ENCODE results near the gene ELANE.
"Not testable (repeated sequence)": the region's sequence is repeated elsewhere in the genome, so short reads cannot be mapped to it uniquely, and the experiment has no call there.

Gene ELANE

DNA sequence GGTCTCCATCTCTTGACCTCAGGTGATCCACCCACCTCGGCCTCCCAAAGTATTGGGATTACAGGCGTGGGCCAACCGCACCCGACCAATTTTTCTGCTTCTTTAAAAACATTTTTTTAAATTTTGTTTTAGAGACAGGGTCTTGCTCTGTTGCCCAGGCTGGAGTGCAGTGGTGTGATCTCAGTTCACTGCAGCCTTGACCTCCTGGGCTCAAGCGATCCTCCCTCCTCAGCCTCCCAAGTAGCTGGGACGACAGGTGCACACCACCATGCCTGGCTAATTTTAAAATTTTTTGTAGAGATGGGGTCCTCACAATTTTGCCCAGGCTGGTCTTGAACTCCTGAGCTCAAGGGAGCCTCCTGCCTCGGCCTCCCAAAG is 9.3 kb upstream of the ELANE start:
- not testable (repeated sequence) for DNase-seq (ENCODE audit: low read depth)

DNA sequence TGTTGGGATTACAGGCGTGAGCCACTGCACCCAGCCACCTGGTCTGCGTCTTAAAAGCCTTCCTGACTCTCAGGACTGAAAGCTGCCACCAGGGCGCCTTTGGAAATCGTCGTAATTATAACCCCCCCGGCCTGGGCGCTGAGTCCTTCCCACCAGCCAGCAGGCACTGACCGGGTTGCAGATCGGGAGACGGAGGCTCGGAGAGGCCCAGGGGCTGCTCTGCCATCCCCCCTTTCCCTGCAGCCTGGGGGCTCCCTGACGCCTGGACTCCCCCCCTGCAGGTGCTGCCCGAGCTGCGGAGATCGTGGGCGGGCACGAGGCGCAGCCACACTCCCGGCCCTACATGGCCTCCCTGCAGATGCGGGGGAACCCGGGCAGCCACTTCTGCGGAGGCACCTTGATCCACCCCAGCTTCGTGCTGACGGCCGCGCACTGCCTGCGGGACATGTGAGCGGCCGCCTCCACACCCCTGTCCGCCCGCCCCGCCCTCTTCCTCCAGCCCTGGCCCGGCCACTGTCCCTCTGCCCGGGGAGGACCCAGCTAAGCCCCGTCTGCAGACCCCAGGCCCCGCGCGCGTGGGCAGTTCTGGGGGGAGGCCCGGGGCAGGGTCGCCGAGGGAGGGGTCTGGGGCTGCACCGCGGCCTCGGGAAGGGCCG is 8.8 kb upstream of the ELANE start:
- DNase-seq (ENCODE audit: low read depth) = no peak

DNA sequence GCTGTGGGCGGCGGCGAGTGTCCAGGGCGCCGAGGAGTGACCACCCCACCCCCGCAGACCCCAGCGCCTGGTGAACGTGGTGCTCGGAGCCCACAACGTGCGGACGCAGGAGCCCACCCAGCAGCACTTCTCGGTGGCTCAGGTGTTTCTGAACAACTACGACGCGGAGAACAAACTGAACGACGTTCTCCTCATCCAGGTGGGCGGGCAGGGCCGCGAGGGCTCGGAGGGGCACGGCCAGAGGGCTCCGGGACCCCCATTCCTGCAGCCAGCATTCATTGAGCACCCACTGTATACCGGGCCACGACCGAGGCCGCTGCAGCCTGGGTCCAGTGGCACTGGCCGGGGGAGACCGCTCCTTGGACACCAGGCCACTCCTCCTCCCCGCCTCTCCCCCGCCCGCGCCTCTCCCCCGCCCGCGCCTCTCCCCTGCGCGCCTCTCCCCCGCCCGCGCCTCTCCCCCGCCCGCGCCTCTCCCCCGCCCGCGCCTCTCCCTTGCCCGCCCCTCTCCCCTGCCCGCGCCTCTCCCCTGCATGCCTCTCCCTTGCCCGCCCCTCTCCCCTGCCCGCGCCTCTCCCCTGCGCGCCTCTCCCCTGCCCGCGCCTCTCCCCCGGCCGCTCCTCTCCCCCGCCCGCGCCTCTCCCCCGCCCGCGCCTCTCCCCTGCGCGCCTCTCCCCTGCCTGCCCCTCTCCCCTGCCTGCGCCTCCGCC is 8.1 kb upstream of the ELANE start:
- no peak for DNase-seq (ENCODE audit: low read depth)

DNA sequence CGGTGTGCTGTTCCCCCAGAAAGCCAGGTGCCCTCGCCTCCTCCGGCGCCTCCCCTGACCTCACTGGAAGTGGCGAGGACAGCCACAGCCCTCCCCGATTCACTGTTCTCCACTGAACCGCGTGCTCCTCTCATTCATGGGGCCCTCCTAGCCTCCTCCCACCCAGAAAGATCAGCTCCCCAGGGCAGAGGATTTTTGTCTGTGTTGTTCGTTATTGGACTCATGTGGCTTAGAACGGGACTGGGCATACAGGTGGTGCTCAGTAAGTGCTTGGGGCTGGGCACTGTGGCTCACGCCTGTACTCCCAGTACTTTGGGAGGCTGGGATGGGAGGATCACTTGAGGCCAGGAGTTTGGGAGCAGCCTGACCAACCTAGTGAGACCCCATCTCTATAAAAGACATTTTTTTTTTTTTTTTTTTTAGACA is 7.5 kb upstream of the ELANE start:
- peak; percentile 24 for DNase-seq (ENCODE audit: low read depth)

GRCh38 chr19:845707-846521 is 6.2 kb upstream of the ELANE start:
- no peak for DNase-seq (ENCODE audit: low read depth)

- DNase-seq (ENCODE audit: low read depth) = no peak
These were observed 3.6 kb upstream of the ELANE start for GRCh38 chr19:848386-848921.

DNA sequence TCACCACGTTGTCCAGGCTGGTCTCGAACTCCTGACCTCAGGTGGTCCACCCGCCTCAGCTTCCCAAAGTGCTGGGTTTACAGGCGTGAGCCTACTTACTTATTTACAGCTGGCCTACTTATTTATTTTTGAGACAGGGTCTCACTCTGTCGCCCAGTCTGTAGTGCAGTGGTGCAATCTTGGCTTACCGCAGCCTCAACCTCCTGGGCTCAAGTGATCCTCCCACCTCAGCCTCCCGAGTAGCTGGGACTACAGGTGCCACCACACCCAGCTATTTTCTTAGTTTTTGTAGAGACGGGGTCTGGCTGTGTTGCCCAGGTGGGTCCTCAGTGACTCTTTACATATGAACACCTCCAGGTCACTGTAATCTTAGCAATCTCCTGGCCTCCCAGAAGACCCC is 2.9 kb upstream of the ELANE start:
- DNase-seq (ENCODE audit: low read depth) = not testable (repeated sequence)

DNA sequence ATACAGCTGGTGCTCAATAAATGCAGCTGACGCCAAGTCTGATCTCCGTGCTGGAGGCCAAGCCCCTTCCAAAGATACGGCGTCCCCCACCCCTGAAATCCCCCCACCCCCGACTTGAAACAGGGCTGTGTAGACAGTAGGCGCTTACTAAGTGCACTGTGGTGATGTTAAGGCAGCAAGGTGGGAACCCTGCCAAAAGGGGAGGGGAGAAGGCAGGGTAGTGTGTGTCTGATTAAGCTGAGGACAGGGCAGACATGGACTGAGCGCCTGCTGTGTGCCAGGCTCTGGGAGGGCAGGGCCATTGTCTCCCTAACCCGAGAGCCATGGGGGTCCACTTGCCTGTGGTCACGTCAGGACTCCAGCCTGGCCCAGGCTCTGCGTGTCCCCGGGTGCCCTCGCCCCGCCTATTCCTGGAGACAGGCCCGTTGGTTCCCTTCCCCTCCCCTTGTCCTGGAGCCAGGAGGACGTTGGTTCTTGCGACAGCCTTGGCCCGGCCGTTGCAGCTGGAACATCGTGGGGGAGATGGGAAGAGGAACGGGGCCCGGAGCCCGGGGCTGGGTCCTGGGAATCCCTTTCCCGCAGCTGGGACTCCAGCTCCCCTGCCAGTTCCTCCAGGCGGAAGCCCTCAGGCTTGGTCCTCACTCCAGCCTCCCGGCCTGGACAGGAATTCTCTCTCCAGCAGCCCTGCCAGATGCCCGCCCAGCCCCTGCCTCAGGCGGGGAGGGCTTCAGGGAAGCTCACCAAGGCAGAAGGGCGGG is 1.7 kb upstream of the ELANE start:
- DNase-seq (ENCODE audit: low read depth) = peak; percentile 87

DNA sequence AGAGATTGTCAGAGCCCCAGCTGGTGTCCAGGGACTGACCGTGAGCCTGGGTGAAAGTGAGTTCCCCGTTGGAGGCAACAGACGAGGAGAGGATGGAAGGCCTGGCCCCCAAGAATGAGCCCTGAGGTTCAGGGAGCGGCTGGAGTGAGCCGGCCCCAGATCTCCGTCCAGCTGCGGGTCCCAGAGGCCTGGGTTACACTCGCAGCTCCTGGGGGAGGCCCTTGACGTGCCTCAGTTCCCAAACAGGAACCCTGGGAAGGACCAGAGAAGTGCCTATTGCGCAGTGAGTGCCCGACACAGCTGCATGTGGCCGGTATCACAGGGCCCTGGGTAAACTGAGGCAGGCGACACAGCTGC is 1.1 kb upstream of the ELANE start:
- DNase-seq (ENCODE audit: low read depth) = no peak

DNA sequence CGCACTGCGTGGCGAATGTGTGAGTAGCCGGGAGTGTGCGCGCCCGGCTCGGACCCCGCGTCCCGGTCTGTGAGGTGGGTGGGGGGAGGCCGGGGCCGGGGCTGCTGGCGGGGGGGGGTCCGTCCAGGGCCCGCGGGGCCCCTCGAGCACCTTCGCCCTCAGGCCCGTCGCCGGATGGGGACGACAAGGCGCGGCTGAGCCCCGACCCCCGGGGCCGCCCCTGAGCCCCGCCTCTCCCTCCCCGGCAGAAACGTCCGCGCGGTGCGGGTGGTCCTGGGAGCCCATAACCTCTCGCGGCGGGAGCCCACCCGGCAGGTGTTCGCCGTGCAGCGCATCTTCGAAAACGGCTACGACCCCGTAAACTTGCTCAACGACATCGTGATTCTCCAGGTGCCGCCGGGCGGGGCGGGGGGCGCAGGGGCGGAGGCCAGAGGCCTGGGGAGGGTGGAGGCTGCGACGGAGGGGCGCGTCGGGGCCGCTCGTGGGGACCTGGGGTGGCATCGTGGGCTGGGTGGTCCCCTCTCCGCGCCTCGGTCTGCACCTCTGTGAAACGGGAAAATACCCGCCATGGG is 997 bp downstream of the ELANE start:
- no peak for DNase-seq (ENCODE audit: low read depth)

DNA sequence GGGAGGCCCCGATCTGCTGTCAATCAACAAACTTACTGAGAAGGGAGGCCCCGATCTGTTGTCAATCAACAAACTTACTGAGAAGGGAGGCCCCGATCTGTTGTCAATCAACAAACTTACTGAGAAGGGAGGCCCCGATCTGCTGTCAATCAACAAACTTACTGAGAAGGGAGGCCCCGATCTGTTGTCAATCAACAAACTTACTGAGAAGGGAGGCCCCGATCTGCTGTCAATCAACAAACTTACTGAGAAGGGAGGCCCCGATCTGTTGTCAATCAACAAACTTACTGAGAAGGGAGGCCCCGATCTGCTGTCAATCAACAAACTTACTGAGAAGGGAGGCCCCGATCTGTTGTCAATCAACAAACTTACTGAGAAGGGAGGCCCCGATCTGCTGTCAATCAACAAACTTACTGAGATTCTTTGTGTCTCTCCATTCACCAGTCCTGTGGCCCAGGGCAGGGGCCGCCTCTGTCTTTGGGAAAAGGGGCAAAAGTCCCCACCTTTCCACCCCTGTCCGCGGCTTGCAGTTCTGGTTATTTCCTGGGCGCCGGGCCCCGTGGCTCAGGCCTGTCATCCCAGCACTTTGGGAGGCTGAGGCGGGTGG is 1.6 kb downstream of the ELANE start:
- not testable (repeated sequence) for DNase-seq (ENCODE audit: low read depth)

DNA sequence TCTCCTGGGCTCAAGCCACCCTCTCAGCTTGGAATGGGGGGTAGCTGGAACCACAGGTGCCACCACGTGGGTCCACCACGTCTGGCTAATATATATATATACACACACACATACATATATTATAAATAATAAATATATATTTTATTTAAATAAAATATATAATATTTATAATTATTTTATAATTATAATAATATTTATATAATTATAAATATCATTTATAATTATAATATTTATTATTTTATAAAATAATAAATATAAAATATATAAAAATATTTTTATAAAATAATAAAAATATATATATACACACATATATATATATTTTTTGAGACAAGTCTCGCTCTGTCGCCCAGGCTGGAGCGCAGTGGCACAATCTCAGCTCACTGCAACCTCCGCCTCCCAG is 2.4 kb downstream of the ELANE start:
- DNase-seq (ENCODE audit: low read depth) = no peak

- no peak for DNase-seq (ENCODE audit: low read depth)
These were observed 3.0 kb downstream of the ELANE start for GRCh38 chr19:855142-855541.

DNA sequence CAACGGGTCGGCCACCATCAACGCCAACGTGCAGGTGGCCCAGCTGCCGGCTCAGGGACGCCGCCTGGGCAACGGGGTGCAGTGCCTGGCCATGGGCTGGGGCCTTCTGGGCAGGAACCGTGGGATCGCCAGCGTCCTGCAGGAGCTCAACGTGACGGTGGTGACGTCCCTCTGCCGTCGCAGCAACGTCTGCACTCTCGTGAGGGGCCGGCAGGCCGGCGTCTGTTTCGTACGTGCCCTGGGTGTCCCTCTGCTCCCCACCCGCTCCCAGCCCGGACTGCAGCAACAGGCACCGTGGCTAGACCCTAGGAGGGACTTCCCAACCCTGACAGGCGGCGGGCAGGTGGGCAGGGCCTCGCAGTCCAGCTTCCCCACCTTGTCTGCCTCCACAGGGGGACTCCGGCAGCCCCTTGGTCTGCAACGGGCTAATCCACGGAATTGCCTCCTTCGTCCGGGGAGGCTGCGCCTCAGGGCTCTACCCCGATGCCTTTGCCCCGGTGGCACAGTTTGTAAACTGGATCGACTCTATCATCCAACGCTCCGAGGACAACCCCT is 3.5 kb downstream of the ELANE start:
- DNase-seq (ENCODE audit: low read depth) = no peak

GRCh38 chr19:858284-858683 is 6.2 kb downstream of the ELANE start:
- no peak for DNase-seq (ENCODE audit: low read depth)

- no peak for DNase-seq (ENCODE audit: low read depth)
These were observed 7.1 kb downstream of the ELANE start, which contains the start of gene CFD for GRCh38 chr19:858868-859843. Gene CFD (plus strand): TSS chr19:859664. CDS start chr19:859690, 26 bp downstream.

GRCh38 chr19:861141-861755 is 9.1 kb downstream of the ELANE start:
- DNase-seq (ENCODE audit: low read depth) = no peak

DNA sequence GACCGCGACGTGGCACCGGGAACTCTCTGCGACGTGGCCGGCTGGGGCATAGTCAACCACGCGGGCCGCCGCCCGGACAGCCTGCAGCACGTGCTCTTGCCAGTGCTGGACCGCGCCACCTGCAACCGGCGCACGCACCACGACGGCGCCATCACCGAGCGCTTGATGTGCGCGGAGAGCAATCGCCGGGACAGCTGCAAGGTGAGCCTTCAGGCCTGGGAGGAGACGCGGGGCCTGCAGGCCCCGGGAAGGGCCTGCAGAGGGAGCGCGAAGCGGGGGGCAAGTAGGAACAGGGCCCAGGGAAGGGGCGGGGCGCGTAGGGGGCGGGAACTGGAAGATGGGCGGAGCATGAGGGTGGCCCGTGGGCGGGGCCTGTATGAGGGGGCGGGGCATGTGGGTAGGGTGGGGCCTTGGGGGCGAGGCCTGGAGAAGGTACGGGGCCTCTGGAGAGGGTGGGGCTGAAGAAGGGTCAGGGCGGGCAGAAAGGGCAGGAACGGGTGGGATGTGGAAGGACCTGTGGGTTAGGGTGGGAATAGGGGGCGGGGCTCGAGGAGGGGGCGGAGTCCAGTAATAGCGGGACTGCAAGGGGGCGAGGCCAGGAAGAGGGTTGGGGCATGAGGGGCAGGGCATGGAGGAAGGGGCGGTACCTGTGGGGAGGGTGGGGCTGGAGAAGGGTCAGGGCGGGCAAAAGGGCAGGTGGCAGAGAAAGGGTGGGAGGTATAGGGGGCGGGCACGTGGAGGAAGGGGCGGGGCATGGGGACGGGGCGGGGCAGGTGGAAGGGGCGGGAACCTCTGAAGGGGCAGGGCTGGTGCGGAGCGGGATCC is 9.9 kb downstream of the ELANE start:
- DNase-seq (ENCODE audit: low read depth) = no peak

All from amniotic epithelial cell (primary cell).